Measurements from ENCODE around the gene NDP.

NDP gene

GRCh38 chrX:43958529-43958928 lies 14.7 kb downstream of the NDP start:
- no peaks in the 10 kb centered on the region for H4K20me1 ChIP-seq (ENCODE audit: insufficient read depth, low read length)
- H2AFZ ChIP-seq (ENCODE audit: low read depth, low read length) = no peak overlapping the region
- no peaks in the 10 kb centered on the region for H3K27me3 ChIP-seq (ENCODE audit: insufficient read depth, low read length, poor library complexity)
- H3K79me2 ChIP-seq (ENCODE audit: insufficient read depth, low read length) = no peaks in the 10 kb centered on the region
- no peak overlapping the region for H3K4me2 ChIP-seq (ENCODE audit: insufficient read depth, low read length)
- no peak overlapping the region for H3K4me3 ChIP-seq (ENCODE audit: low read depth in 1 of 2, low read length in 2 of 2)
- no peaks in the 10 kb centered on the region for H3K36me3 ChIP-seq (ENCODE audit: insufficient read depth, low read length)
- peak; percentile 70 for ATAC-seq (ENCODE audit: insufficient read depth, low read depth)
- no peaks in the 10 kb centered on the region for H3K9me3 ChIP-seq (ENCODE audit: insufficient read depth, low read length, severe bottlenecking)
- DNase-seq = peak; percentile 24
- H3K9ac ChIP-seq (ENCODE audit: low read depth, low read length) = no peak overlapping the region
- H3K27ac ChIP-seq (ENCODE audit: low read length) = no peak overlapping the region
- no peaks in the 10 kb centered on the region for H3K4me1 ChIP-seq (ENCODE audit: insufficient read depth, low read length)
- TF ChIP-seq EZH2 (IDR thresholded peaks at IDR 0.05; ENCODE audit: borderline replicate concordance, low read depth, low read length, severe bottlenecking) (no peak), CTCF (IDR thresholded peaks at IDR 0.05; ENCODE audit: borderline replicate concordance, extremely low read depth, low read length, poor library complexity, severe bottlenecking) (peak; percentile 61)

GRCh38 chrX:43956034-43956433 lies 17.2 kb downstream of the NDP start:
- TF ChIP-seq EZH2 (IDR thresholded peaks at IDR 0.05; ENCODE audit: borderline replicate concordance, low read depth, low read length, severe bottlenecking) (no peak), CTCF (IDR thresholded peaks at IDR 0.05; ENCODE audit: borderline replicate concordance, extremely low read depth, low read length, poor library complexity, severe bottlenecking) (no peak)
- Histone ChIP-seq H3K79me2 (ENCODE audit: insufficient read depth, low read length) (no peaks in the 10 kb centered on the region), H3K27ac (ENCODE audit: low read length) (no peak overlapping the region), H3K4me3 (ENCODE audit: low read depth in 1 of 2, low read length in 2 of 2) (no peak overlapping the region), H4K20me1 (ENCODE audit: insufficient read depth, low read length) (no peaks in the 10 kb centered on the region), H3K4me1 (ENCODE audit: insufficient read depth, low read length) (no peaks in the 10 kb centered on the region), H2AFZ (ENCODE audit: low read depth, low read length) (no peak overlapping the region), H3K36me3 (ENCODE audit: insufficient read depth, low read length) (no peaks in the 10 kb centered on the region), H3K9ac (ENCODE audit: low read depth, low read length) (no peak overlapping the region), H3K27me3 (ENCODE audit: insufficient read depth, low read length, poor library complexity) (no peaks in the 10 kb centered on the region), H3K9me3 (ENCODE audit: insufficient read depth, low read length, severe bottlenecking) (no peaks in the 10 kb centered on the region), H3K4me2 (ENCODE audit: insufficient read depth, low read length) (no peak overlapping the region)
- ATAC-seq (ENCODE audit: insufficient read depth, low read depth) = no peak
- no peak for DNase-seq

GRCh38 chrX:43953218-43953617 lies 20.0 kb downstream of the NDP start:
- no peak overlapping the region for H3K4me2 ChIP-seq (ENCODE audit: insufficient read depth, low read length)
- no peaks in the 10 kb centered on the region for H4K20me1 ChIP-seq (ENCODE audit: insufficient read depth, low read length)
- H3K9me3 ChIP-seq (ENCODE audit: insufficient read depth, low read length, severe bottlenecking) = no peaks in the 10 kb centered on the region
- H3K36me3 ChIP-seq (ENCODE audit: insufficient read depth, low read length) = no peaks in the 10 kb centered on the region
- H3K27me3 ChIP-seq (ENCODE audit: insufficient read depth, low read length, poor library complexity) = no peaks in the 10 kb centered on the region
- H3K27ac ChIP-seq (ENCODE audit: low read length) = no peak overlapping the region
- no peak overlapping the region for H3K9ac ChIP-seq (ENCODE audit: low read depth, low read length)
- no peak overlapping the region for H2AFZ ChIP-seq (ENCODE audit: low read depth, low read length)
- no peak for ATAC-seq (ENCODE audit: insufficient read depth, low read depth)
- DNase-seq = no peak
- no peaks in the 10 kb centered on the region for H3K79me2 ChIP-seq (ENCODE audit: insufficient read depth, low read length)
- H3K4me3 ChIP-seq (ENCODE audit: low read depth in 1 of 2, low read length in 2 of 2) = no peak overlapping the region
- no peaks in the 10 kb centered on the region for H3K4me1 ChIP-seq (ENCODE audit: insufficient read depth, low read length)
- TF ChIP-seq EZH2 (IDR thresholded peaks at IDR 0.05; ENCODE audit: borderline replicate concordance, low read depth, low read length, severe bottlenecking) (no peak), CTCF (IDR thresholded peaks at IDR 0.05; ENCODE audit: borderline replicate concordance, extremely low read depth, low read length, poor library complexity, severe bottlenecking) (no peak)

- H3K4me2 ChIP-seq (ENCODE audit: insufficient read depth, low read length) = no peak overlapping the region
- H3K27me3 ChIP-seq (ENCODE audit: insufficient read depth, low read length, poor library complexity) = no peaks in the 10 kb centered on the region
- no peaks in the 10 kb centered on the region for H3K9me3 ChIP-seq (ENCODE audit: insufficient read depth, low read length, severe bottlenecking)
- no peaks in the 10 kb centered on the region for H4K20me1 ChIP-seq (ENCODE audit: insufficient read depth, low read length)
- H3K9ac ChIP-seq (ENCODE audit: low read depth, low read length) = no peak overlapping the region
- H2AFZ ChIP-seq (ENCODE audit: low read depth, low read length) = no peak overlapping the region
- no peak for TF ChIP-seq EZH2 (IDR thresholded peaks at IDR 0.05; ENCODE audit: borderline replicate concordance, low read depth, low read length, severe bottlenecking)
- TF ChIP-seq CTCF (IDR thresholded peaks at IDR 0.05; ENCODE audit: borderline replicate concordance, extremely low read depth, low read length, poor library complexity, severe bottlenecking) = no peak
- no peaks in the 10 kb centered on the region for H3K4me1 ChIP-seq (ENCODE audit: insufficient read depth, low read length)
- ATAC-seq (ENCODE audit: insufficient read depth, low read depth) = no peak
- no peak overlapping the region for H3K27ac ChIP-seq (ENCODE audit: low read length)
- H3K79me2 ChIP-seq (ENCODE audit: insufficient read depth, low read length) = no peaks in the 10 kb centered on the region
- peak; percentile 5 for DNase-seq
- no peaks in the 10 kb centered on the region for H3K36me3 ChIP-seq (ENCODE audit: insufficient read depth, low read length)
- no peak overlapping the region for H3K4me3 ChIP-seq (ENCODE audit: low read depth in 1 of 2, low read length in 2 of 2)
These were observed 23.5 kb downstream of the NDP start for GRCh38 chrX:43949669-43950068.

Data from DND-41 (cell line).